Prostate gland (tissue), 2 donors: Measurements from ENCODE around the gene RRAS. TPM values are rescaled to one million over a fixed set of nuclear protein-coding genes. Genes with fewer than 3 reads are reported as not detected.

Experiments
- DNase-seq: peaks from one replicate; pipeline ENCODE4 v3.0.0-alpha.2; 2019; ENCODE audit warnings: low spot score
- H3K27ac ChIP-seq, 2 donors: fragments of 200-600 bp; sonication (generic); 2 replicates each; pipeline ENCODE4 v1.5.1; 2017 to 2019
- H3K27me3 ChIP-seq: fragments of 200-600 bp; sonication (generic); replicated peaks from 2 replicates; pipeline ENCODE4 v1.5.1; 2019; ENCODE audit not compliant: insufficient read depth
- H3K36me3 ChIP-seq, 2 donors: fragments of 200-600 bp; sonication (generic); 1 replicate in 1 of 2; 2 replicates in 1 of 2; pipeline versions ENCODE4 v1.5.1 to v1.8.1; 2017 to 2019
- H3K4me1 ChIP-seq: fragments of 200-600 bp; sonication (generic); replicated peaks from 2 replicates; pipeline ENCODE4 v1.5.1; 2019
- H3K4me3 ChIP-seq, 2 donors: fragments of 200-600 bp; sonication (generic); 2 replicates each; pipeline ENCODE4 v1.5.1; 2017 to 2019
- H3K9me3 ChIP-seq: fragments of 200-600 bp; sonication (generic); 2 replicates; pipeline ENCODE4 v1.5.1; 2017
- POLR2A ChIP-seq: fragments of 450-650 bp; IDR thresholded peaks from one replicate; pipeline ENCODE4 v1.6.1; 2016; ENCODE audit warnings: antibody characterized with exemption, mild to moderate bottlenecking
- POLR2AphosphoS5 ChIP-seq: sonication (generic); formaldehyde crosslinking; IDR thresholded peaks from one replicate; pipeline ENCODE4 v1.6.1; 2017; ENCODE audit warnings: antibody characterized with exemption
- WGBS: methylation state at CpG from one replicate; pipeline ENCODE4 v1.1.5; 2018; 5-methylcytosine and 5-hydroxymethylcytosine counted together
- intact Hi-C: fragments of 100-400 bp; cut with DNase I; formaldehyde crosslinking; loops from one replicate; pipeline ENCODE4 v1.14.2; 2022
- total RNA-seq, 2 donors: library from RNA; depleted of rRNA; stranded (reverse); fragments of >200 nt; gene quantifications; one replicate each; pipeline ENCODE4 v1.1.0, GENCODE V29; 2016
- TF ChIP-seq, protein P1 (sequence below), 4 experiments: fragments of 200-600 bp in 2 of 4; fragments of 450-650 bp in 2 of 4; sonication (generic) in 2 of 4; IDR thresholded peaks; 1 replicate in 3 of 4; 2 replicates in 1 of 4; pipeline ENCODE4 v1.5.1; 2016 to 2019; ENCODE audit warnings: antibody characterized with exemption in 4 of 4, mild to moderate bottlenecking in 2 of 4, moderate library complexity in 2 of 4

RRAS gene
- total RNA-seq, 2 donors from 2014 or later, result 59.1 to 72.3 TPM

DNA sequence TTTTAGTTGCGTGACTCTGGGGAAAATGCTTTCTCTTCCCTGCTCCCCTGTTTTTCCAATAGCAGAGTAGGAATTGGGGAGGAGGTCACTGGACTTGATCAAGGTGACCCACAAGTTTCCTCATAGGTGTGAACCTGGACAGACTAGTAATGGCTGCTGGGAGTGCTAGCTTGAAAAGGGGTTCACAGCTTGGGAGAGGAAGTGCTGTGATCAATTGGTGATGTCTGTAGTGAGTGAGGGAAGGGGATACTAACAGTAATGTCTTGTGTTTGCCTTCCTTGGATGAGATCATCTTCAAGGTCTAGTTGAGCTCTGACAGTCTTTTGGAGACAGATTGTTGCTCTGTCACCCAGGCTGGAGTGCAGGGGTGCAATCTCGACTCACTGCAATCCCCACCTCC lies 27.5 kb upstream of the RRAS start:
- intact Hi-C loops, result no loop called here
- DNase-seq, result no peak
- Histone ChIP-seq H3K9me3 (no peaks in the 10 kb centered on the region), H3K4me3 (no peak overlapping the region), H3K4me1 (peaks cover 13% of the 10 kb centered on the region), H3K36me3 (no peaks in the 10 kb centered on the region), H3K27ac (no peak overlapping the region), H3K27me3 (no peaks in the 10 kb centered on the region)
- WGBS, result 88% methylated on average over 2 of the region's 2 CpGs
- TF ChIP-seq, protein P1, sequence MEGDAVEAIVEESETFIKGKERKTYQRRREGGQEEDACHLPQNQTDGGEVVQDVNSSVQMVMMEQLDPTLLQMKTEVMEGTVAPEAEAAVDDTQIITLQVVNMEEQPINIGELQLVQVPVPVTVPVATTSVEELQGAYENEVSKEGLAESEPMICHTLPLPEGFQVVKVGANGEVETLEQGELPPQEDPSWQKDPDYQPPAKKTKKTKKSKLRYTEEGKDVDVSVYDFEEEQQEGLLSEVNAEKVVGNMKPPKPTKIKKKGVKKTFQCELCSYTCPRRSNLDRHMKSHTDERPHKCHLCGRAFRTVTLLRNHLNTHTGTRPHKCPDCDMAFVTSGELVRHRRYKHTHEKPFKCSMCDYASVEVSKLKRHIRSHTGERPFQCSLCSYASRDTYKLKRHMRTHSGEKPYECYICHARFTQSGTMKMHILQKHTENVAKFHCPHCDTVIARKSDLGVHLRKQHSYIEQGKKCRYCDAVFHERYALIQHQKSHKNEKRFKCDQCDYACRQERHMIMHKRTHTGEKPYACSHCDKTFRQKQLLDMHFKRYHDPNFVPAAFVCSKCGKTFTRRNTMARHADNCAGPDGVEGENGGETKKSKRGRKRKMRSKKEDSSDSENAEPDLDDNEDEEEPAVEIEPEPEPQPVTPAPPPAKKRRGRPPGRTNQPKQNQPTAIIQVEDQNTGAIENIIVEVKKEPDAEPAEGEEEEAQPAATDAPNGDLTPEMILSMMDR (IDR thresholded peaks at IDR 0.05), result no peak
- TF ChIP-seq POLR2A (no peak), POLR2AphosphoS5 (no peak)

DNA sequence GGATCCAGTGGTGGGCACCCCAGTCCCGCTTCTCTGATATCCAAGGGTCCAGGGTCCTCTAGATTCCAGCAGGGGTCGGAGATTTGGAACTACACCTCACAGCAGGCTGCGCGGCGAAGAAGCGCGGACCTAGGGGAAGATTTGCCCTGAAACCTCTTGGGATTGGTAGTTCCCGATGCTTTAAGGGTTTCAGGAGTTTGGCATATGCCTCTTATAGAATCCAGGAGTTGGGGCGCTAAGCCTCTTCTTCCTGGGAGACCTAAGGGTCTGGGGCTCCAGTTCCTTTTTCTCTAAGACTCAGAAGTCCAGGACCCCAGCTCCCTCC lies 26.1 kb upstream of the RRAS start:
- DNase-seq, result no peak
- Histone ChIP-seq H3K4me1 (peaks cover 13% of the 10 kb centered on the region), H3K4me3 (peak overlapping the region; percentile 53 to 63), H3K27me3 (no peaks in the 10 kb centered on the region), H3K36me3 (peaks cover 3 to 7% of the 10 kb centered on the region in 2 donors), H3K9me3 (no peaks in the 10 kb centered on the region), H3K27ac (peak overlapping the region; percentile 81 to 89)
- TF ChIP-seq POLR2AphosphoS5 (no peak), POLR2A (no peak)
- TF ChIP-seq, protein P1 (IDR thresholded peaks at IDR 0.05), result no peak
- intact Hi-C loops, result no loop called here
- WGBS, result 0% methylated on average over 9 of the region's 9 CpGs

DNA sequence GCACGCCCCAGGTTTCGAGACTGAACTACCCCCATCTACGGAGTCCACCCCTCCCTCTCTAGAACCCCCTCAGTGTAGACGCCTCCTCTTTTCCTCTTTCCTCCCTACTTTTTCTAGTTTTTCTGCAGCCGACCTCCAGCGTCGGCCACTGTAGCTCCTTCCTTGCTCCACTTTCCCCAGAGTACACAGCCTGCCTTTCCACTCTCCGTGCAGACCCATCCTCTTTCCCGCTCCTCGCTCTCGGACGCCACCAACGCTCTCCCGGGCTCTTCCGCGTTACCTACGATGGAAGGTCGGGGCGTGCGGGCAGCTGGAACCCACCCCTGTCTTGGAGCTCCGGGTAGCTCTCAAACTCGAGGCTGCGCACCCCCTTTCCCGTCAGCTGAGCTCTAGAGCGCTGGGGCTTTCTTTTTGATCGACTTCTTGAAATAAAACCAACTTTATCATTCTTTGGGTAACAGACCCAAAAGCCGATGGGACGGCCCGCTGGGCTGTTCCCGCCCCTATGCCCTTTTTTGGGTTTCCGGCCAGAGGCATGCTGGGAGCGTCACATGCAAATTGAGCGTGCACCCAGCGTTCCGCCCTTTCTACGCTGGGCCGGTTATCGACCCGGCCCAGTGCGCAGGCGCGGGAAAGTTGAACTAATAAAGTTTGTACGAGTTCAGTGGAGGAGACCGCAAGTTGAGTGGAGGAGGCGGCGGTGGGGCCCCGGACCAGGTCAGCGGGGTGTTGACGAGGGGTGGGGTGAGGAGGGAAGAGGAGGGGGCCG lies 25.6 kb upstream of the RRAS start, which contains the start of the genes BCL2L12 and IRF3:
Gene BCL2L12, plus strand, starts transcription at position 583 of the 769 bp plus-strand sequence. CDS start 760 bp downstream, outside the sequence.
Gene IRF3, minus strand, starts transcription at position 507 of the 769 bp plus-strand sequence. CDS start 1,019 bp downstream, outside the sequence.
- H3K36me3 ChIP-seq, result peaks cover 3 to 7% of the 10 kb centered on the region in 2 donors
- H3K27ac ChIP-seq, result peak within 1 kb of the TSS; percentile 81 to 89
- H3K4me3 ChIP-seq, result peak within 1 kb of the TSS; percentile 53 to 63
- peak; percentile 97 for DNase-seq
- TF ChIP-seq, protein P1 (IDR thresholded peaks at IDR 0.05), result peak in 1 of 4 experiments; percentile 18
- TF ChIP-seq POLR2AphosphoS5, result peak; percentile 100
- TF ChIP-seq POLR2A, result peak; percentile 73
- H3K4me1 ChIP-seq, result peaks cover 13% of the 10 kb centered on the region
- WGBS, result under 1% methylated on average over 50 of the region's 50 CpGs
- H3K27me3 ChIP-seq, result no peaks in the 10 kb centered on the region
- H3K9me3 ChIP-seq, result no peaks in the 10 kb centered on the region
- intact Hi-C loops, result no loop called here

DNA sequence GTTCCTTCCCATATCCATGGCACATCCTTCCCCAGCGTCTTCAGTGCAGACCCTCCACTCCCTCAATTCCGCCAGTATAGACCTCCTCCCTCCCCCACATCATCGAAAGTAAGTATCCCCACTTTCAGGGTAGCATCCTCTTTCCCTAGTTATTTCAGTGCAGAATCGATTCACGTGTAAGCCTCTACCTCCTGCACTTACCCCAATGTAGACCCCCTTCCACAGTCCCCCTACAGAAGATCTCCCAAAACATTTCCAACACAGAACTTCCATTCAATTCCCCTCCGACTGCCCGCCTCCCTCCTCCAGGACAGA lies 25.1 kb upstream of the RRAS start:
- H3K36me3 ChIP-seq, result peaks cover 3 to 7% of the 10 kb centered on the region in 2 donors
- intact Hi-C loops, result no loop called here
- peak overlapping the region; percentile 53 to 63 for H3K4me3 ChIP-seq
- H3K27me3 ChIP-seq, result no peaks in the 10 kb centered on the region
- H3K9me3 ChIP-seq, result no peaks in the 10 kb centered on the region
- TF ChIP-seq POLR2A, result no peak
- TF ChIP-seq, protein P1 (IDR thresholded peaks at IDR 0.05), result no peak
- peaks cover 13% of the 10 kb centered on the region for H3K4me1 ChIP-seq
- under 1% methylated on average over 7 of the region's 7 CpGs for WGBS
- no peak for DNase-seq
- H3K27ac ChIP-seq, result peak overlapping the region; percentile 81 to 89
